HG03575 (cell line): Measurements from ENCODE around the gene CREB3L2.
"Not testable (repeated sequence)": the region's sequence is repeated elsewhere in the genome, so short reads cannot be mapped to it uniquely, and the experiment has no call there.

ENCODE experiments used
- ATAC-seq: cut with Tn5 transposase; IDR thresholded peaks from one replicate; pipeline ENCODE4 v1.9.1; 2021; ENCODE audit not compliant: unreplicated experiment, insufficient number of reproducible peaks, low FRiP score; ENCODE audit errors: extremely low read depth

The CREB3L2 gene

GRCh38 chr7:137943132-137943551, 58.7 kb downstream of the CREB3L2 start:
- ATAC-seq = no peak

- no peak for ATAC-seq
Observed at GRCh38 chr7:137942484-137943115, 59.3 kb downstream of the CREB3L2 start.

GRCh38 chr7:137940656-137941518, 61.0 kb downstream of the CREB3L2 start:
- no peak for ATAC-seq

GRCh38 chr7:137940218-137940617, 61.7 kb downstream of the CREB3L2 start:
- no peak for ATAC-seq

GRCh38 chr7:137937202-137937560, 64.7 kb downstream of the CREB3L2 start:
- ATAC-seq = no peak

- no peak for ATAC-seq
Observed at GRCh38 chr7:137936509-137937201, 65.2 kb downstream of the CREB3L2 start.

- ATAC-seq = no peak
Observed at GRCh38 chr7:137935884-137936508, 65.9 kb downstream of the CREB3L2 start.

- ATAC-seq = peak; percentile 87
Observed at GRCh38 chr7:137934941-137935883, 66.7 kb downstream of the CREB3L2 start.

- ATAC-seq = no peak
Observed at GRCh38 chr7:137934176-137934826, 67.6 kb downstream of the CREB3L2 start.

GRCh38 chr7:137933270-137934017, 68.4 kb downstream of the CREB3L2 start:
- no peak for ATAC-seq

- no peak for ATAC-seq
Observed at GRCh38 chr7:137932881-137933269, 69.0 kb downstream of the CREB3L2 start.

GRCh38 chr7:137931823-137932222, 70.1 kb downstream of the CREB3L2 start:
- no peak for ATAC-seq

GRCh38 chr7:137930581-137930980, 71.3 kb downstream of the CREB3L2 start:
- no peak for ATAC-seq

- no peak for ATAC-seq
Observed at GRCh38 chr7:137928626-137929025, 73.3 kb downstream of the CREB3L2 start.

- ATAC-seq = no peak
Observed at GRCh38 chr7:137927386-137927785, 74.5 kb downstream of the CREB3L2 start.

GRCh38 chr7:137926206-137926605, 75.7 kb downstream of the CREB3L2 start:
- not testable (repeated sequence) for ATAC-seq

- ATAC-seq = no peak
Observed at GRCh38 chr7:137925754-137926153, 76.1 kb downstream of the CREB3L2 start.
